Neural cell (in vitro differentiated cells): ENCODE measurements around the gene ZNF562. TPM values are rescaled to one million over a fixed set of nuclear protein-coding genes. Genes with fewer than 3 reads are reported as not detected.

ENCODE experiments used
- H2AFZ ChIP-seq: fragments of 200-600, 300-800 bp; sonication (generic), shearing (Covaris generic); 2 replicates; pipeline ENCODE4 v1.6.0; 2014; ENCODE audit warnings: low read depth, mild to moderate bottlenecking, antibody characterized with exemption, low read length, moderate library complexity
- H3F3A ChIP-seq: fragments of 200-600 bp; shearing (Covaris generic); 2 replicates; pipeline ENCODE4 v1.6.1; 2016; ENCODE audit warnings: mild to moderate bottlenecking, moderate library complexity, mixed read lengths, antibody characterized with exemption, low read length; ENCODE audit not compliant: insufficient read depth, poor library complexity, severe bottlenecking
- H3K27ac ChIP-seq: fragments of 200-600, 300-800 bp; sonication (generic), shearing (Covaris generic); 2 replicates; pipeline ENCODE4 v1.5.1; 2014; ENCODE audit warnings: mild to moderate bottlenecking, low read length, moderate library complexity
- H3K27me3 ChIP-seq: fragments of 300-800, 200-600 bp; sonication (generic), shearing (Covaris generic); 2 replicates; pipeline ENCODE4 v1.6.0; 2014; ENCODE audit warnings: mild to moderate bottlenecking, low read depth, low read length, moderate library complexity; ENCODE audit not compliant: insufficient read depth
- H3K36me3 ChIP-seq: fragments of 300-800, 200-600 bp; sonication (generic), shearing (Covaris generic); 2 replicates; pipeline ENCODE4 v1.5.1; 2014; ENCODE audit warnings: mild to moderate bottlenecking, antibody characterized with exemption, low read length, moderate library complexity; ENCODE audit not compliant: insufficient read depth
- H3K4me2 ChIP-seq: fragments of 300-800, 200-600 bp; sonication (generic), shearing (Covaris generic); 2 replicates; pipeline ENCODE4 v1.6.0; 2014; ENCODE audit warnings: mild to moderate bottlenecking, low read length
- H3K4me3 ChIP-seq: fragments of 300-800, 200-600 bp; sonication (generic), shearing (Covaris generic); 2 replicates; pipeline ENCODE4 v1.5.1; 2014; ENCODE audit warnings: mild to moderate bottlenecking, low read length, moderate library complexity
- H3K79me2 ChIP-seq: fragments of 200-600 bp; shearing (Covaris generic); replicated peaks from 2 replicates; pipeline ENCODE4 v1.6.0; 2014; ENCODE audit warnings: mild to moderate bottlenecking, low read length, moderate library complexity; ENCODE audit not compliant: insufficient read depth
- H3K9ac ChIP-seq: fragments of 300-800, 200-600 bp; sonication (generic), shearing (Covaris generic); 2 replicates; pipeline ENCODE4 v1.6.1; 2016; ENCODE audit warnings: mild to moderate bottlenecking, low read length, mixed read lengths
- H3K9me2 ChIP-seq: fragments of 200-600 bp; shearing (Covaris generic); 2 replicates; pipeline ENCODE4 v1.6.1; 2016; ENCODE audit warnings: mild to moderate bottlenecking, low read length, mixed read lengths; ENCODE audit not compliant: insufficient read depth
- H3K9me3 ChIP-seq: fragments of 200-600, 300-800 bp; sonication (generic), shearing (Covaris generic); 2 replicates; pipeline ENCODE4 v1.6.1; 2016; ENCODE audit warnings: mild to moderate bottlenecking, mixed run types, low read length, moderate library complexity, mixed read lengths
- H4K20me1 ChIP-seq: fragments of 200-600 bp; shearing (Covaris generic); 2 replicates; pipeline ENCODE4 v1.6.1; 2016; ENCODE audit warnings: mild to moderate bottlenecking, mixed run types; ENCODE audit not compliant: insufficient read depth
- EP300 ChIP-seq: fragments of 450-650 bp; conservative IDR thresholded peaks from 2 replicates; pipeline ENCODE4 v1.6.1; 2014; ENCODE audit warnings: antibody characterized with exemption, mild to moderate bottlenecking, moderate library complexity; ENCODE audit not compliant: poor library complexity, severe bottlenecking
- EZH2 ChIP-seq: fragments of 200-600, 300-800 bp; shearing (Covaris generic), sonication (generic); IDR thresholded peaks from 2 replicates; pipeline ENCODE4 v1.6.1; 2014; ENCODE audit warnings: antibody characterized with exemption, low read length, borderline replicate concordance, mild to moderate bottlenecking; ENCODE audit not compliant: insufficient read depth, poor library complexity, severe bottlenecking
- MXI1 ChIP-seq: fragments of 450-650 bp; conservative IDR thresholded peaks from 2 replicates; pipeline ENCODE4 v1.6.1; 2014; ENCODE audit warnings: antibody characterized with exemption, mild to moderate bottlenecking; ENCODE audit not compliant: poor library complexity, severe bottlenecking
- POLR2AphosphoS5 ChIP-seq: IDR thresholded peaks from 2 replicates; pipeline ENCODE4 v1.6.1; 2012
- RAD21 ChIP-seq: fragments of 450-650 bp; conservative IDR thresholded peaks from 2 replicates; pipeline ENCODE4 v1.6.1; 2014; ENCODE audit warnings: antibody characterized with exemption, mild to moderate bottlenecking, moderate library complexity
- REST ChIP-seq: IDR thresholded peaks from 2 replicates; pipeline ENCODE4 v1.6.1; 2012; ENCODE audit warnings: borderline replicate concordance
- SMC3 ChIP-seq: fragments of 450-650 bp; conservative IDR thresholded peaks from 2 replicates; pipeline ENCODE4 v1.6.1; 2014; ENCODE audit warnings: antibody characterized with exemption, mild to moderate bottlenecking, moderate library complexity; ENCODE audit not compliant: poor library complexity
- TAF1 ChIP-seq: IDR thresholded peaks from 2 replicates; pipeline ENCODE4 v1.6.1; 2012; ENCODE audit warnings: low read depth
- polyA plus RNA-seq: library from polyadenylated mRNA; depleted of rRNA; stranded (reverse); fragments of >200 nt; gene quantifications from 2 replicates; pipeline ENCODE4 v1.2.3, GENCODE V29; 2014
- TF ChIP-seq, protein P1 (sequence below): fragments of 450-650 bp; IDR thresholded peaks from 2 replicates; pipeline ENCODE4 v1.5.1; 2014; ENCODE audit warnings: antibody characterized with exemption, mild to moderate bottlenecking, moderate library complexity; ENCODE audit not compliant: poor library complexity, severe bottlenecking

ZNF562 gene
- polyA plus RNA-seq, 1 donor from 2014 or later, result 0.01 TPM

- H2AFZ ChIP-seq, result no peak overlapping the region
- H3K27me3 ChIP-seq, result no peaks in the 10 kb centered on the region
- H3K27ac ChIP-seq, result no peak overlapping the region
- H4K20me1 ChIP-seq, result no peaks in the 10 kb centered on the region
- H3K4me2 ChIP-seq, result no peak overlapping the region
- H3K4me3 ChIP-seq, result no peak overlapping the region
- H3K9me2 ChIP-seq, result no peaks in the 10 kb centered on the region
- TF ChIP-seq POLR2AphosphoS5, result no peak
- TF ChIP-seq, protein P1, sequence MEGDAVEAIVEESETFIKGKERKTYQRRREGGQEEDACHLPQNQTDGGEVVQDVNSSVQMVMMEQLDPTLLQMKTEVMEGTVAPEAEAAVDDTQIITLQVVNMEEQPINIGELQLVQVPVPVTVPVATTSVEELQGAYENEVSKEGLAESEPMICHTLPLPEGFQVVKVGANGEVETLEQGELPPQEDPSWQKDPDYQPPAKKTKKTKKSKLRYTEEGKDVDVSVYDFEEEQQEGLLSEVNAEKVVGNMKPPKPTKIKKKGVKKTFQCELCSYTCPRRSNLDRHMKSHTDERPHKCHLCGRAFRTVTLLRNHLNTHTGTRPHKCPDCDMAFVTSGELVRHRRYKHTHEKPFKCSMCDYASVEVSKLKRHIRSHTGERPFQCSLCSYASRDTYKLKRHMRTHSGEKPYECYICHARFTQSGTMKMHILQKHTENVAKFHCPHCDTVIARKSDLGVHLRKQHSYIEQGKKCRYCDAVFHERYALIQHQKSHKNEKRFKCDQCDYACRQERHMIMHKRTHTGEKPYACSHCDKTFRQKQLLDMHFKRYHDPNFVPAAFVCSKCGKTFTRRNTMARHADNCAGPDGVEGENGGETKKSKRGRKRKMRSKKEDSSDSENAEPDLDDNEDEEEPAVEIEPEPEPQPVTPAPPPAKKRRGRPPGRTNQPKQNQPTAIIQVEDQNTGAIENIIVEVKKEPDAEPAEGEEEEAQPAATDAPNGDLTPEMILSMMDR, result no peak
- TF ChIP-seq REST, result no peak
- TF ChIP-seq EZH2, result no peak
- no peak for TF ChIP-seq MXI1
- TF ChIP-seq SMC3, result no peak
- TF ChIP-seq TAF1, result no peak
- TF ChIP-seq EP300, result no peak
- no peak for TF ChIP-seq RAD21
- H3K79me2 ChIP-seq, result no peaks in the 10 kb centered on the region
- H3K36me3 ChIP-seq, result no peaks in the 10 kb centered on the region
- no peak overlapping the region for H3K9ac ChIP-seq
- no peaks in the 10 kb centered on the region for H3F3A ChIP-seq
- no peaks in the 10 kb centered on the region for H3K9me3 ChIP-seq
Measured at GRCh38 chr19:9721861-9722260, 47.0 kb upstream of the ZNF562 start.

- no peaks in the 10 kb centered on the region for H3K27me3 ChIP-seq
- no peaks in the 10 kb centered on the region for H3K9me2 ChIP-seq
- H3K27ac ChIP-seq, result no peak overlapping the region
- no peaks in the 10 kb centered on the region for H3K79me2 ChIP-seq
- H3K9ac ChIP-seq, result no peak overlapping the region
- no peaks in the 10 kb centered on the region for H4K20me1 ChIP-seq
- no peak overlapping the region for H3K4me2 ChIP-seq
- no peak overlapping the region for H2AFZ ChIP-seq
- H3K4me3 ChIP-seq, result no peak overlapping the region
- no peaks in the 10 kb centered on the region for H3K9me3 ChIP-seq
- TF ChIP-seq, protein P1, result no peak
- TF ChIP-seq EP300 (no peak), TAF1 (no peak), RAD21 (no peak), SMC3 (no peak), REST (no peak), MXI1 (no peak), POLR2AphosphoS5 (no peak), EZH2 (no peak)
- H3K36me3 ChIP-seq, result no peaks in the 10 kb centered on the region
- no peaks in the 10 kb centered on the region for H3F3A ChIP-seq
Measured at GRCh38 chr19:9720541-9720940, 45.6 kb upstream of the ZNF562 start.
